HL-60/S4 treated with retinoic acid at 250 ng/mL for 4 days and 3 days (cell line): ENCODE data around the gene SPTBN4.
"Not testable (repeated sequence)": the region's sequence is repeated elsewhere in the genome, so short reads cannot be mapped to it uniquely, and the experiment has no call there.

ENCODE experiments used
- in situ Hi-C: fragments of 300-500 bp; cut with MboI; formaldehyde crosslinking; loops from 2 replicates; pipeline ENCODE4 v1.7.0; 2022; ENCODE audit warnings: low sequenced_read_pairs

SPTBN4 gene

DNA sequence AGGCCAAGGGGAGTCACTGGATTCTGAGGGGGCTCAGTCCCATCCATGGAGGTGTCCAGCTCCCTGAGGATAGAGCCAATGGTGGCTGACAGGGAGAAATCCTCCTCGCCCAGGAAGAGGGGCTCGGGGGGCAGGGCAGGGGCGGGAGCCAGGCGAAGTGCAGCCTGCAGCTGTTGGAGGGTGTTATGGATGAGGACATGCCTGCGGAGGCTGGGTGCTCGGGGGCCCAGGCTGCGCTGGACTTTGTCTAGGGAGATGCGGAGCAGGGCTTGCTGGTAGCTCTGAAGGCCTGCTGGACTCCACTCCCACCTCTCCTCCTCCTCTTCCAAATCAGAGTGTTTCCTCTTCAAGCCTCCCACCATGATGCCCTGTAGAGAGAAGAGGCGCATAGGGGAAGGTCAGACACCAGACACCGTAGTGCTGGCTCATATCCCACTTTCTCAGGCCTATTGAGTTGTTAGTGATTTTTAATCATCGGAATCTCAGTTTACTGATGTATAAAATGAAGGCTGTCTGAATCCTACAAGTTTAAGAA lies 25.0 kb upstream of the SPTBN4 start:
- in situ Hi-C loops: no loop called here

DNA sequence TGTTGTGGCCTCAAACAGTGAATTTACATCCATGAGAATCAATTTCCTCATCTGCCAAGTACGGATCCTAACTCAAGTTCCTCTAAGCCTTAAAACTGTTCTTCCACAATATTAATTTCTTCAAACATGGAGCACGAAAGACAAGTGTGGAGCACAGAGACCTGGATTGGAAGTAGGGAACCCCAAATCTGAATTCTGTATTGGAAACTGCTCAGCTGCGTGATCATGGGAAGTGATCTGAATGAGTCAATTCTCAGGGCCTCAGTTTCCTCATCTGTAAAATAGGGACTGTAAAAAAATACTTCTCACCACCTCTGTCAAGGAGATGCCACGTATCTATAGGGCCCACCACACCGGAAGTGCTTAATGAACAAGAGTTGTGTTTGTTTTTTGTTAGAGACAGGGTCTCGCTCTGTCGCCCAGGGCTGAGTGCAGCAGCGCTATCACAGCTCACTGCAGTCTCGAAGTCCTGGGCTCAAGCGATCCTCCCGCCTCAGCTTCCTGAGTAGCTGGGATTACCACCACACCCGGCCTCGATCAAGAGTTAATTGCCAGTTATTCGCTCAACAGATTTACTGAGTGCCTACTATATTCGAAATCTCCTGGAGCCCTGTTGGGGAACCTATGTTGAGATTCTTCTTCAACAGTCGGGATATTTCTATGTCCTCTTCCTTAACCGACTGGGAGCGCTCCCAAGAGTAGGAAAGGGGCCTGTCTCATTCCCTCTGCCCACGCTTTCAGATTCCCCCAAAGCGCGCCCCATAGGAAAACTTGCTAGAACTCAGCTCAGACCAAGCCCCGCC lies 24.3 kb upstream of the SPTBN4 start:
- in situ Hi-C loops: no loop called here

DNA sequence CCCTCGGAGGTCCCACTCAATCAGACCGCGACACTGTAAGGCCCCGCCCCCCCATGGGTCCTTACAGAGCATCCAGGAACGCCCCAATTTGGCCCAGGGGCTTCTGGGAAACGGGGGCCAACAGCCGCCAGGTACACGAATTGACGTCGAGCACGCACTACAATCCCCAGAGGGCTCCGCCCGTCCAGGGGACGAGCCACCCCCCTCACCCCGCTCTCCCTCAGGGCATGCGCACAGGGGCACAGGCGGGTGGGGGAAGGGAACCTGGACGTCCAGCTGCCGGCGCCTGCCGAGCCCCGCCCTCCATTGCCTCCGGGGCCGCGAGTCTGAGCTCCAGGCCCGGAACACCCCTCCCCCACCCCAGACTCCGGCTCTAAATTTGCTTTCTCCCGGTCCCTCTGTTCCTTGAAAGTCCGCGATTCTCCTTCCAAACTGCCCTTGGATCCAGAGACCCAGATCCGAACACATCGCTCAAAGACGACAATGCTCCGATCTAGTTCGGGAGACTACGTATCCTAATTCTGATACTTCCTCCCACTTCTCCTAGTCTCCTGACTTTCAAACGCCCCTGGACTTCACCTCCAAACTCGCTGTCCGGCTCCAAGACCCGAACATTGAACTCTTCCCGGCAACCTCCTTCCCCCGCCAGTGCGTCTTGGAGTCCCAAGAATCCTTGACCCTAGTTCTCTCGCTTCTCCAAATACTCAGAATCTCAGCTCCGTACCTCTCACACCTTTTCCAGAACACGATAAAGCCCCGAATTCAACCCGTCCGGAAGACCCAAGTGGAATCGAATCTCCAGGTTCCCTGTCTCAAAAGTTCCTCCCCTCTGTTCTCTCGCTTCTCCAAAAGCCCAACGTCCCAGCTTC lies 23.4 kb upstream of the SPTBN4 start:
- in situ Hi-C loops: no loop called here

DNA sequence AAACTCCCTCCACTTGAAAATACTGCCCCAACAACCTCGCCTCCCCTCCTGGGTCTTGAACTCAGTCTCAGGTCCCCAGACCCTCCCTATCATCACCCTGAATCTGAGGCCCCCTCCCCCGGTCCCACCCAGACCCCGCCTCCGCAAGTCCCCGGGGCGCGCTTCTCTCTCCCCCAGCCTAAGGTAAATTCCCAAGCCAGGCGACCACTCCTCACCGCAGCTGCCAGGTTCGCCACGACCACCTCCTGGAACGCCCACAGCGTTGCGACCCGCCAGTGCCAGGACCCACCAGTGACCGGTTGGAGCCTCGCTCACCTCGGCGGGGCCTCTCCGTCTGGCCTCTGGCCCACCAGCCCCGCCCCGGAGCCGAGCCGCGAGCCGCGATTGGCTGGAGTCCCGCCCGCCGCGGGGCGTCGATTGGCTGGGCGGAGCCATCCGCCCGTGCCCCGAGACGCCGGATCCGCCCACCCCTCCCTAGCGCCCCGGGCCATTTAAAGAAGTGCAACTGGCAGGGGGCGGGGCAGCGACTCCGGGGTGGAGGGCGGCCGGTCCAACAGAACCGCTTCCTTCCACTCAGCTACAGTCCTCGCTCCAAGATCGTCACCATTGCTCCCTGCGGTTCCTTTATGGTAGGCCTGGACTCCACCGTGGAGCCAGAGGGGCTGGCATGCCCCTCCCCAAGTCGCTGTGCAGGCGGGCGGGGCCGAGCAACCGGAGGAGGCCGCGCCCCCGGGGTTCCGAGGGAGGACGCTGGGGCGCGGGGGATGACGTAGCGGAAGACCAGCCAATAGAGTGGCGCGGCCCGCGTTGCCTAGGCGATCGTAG lies 22.6 kb upstream of the SPTBN4 start, which contains the start of gene SERTAD3:
Gene SERTAD3 (minus strand): TSS at position 336 of the 825 bp plus-strand sequence. CDS start 2,255 bp downstream, outside the sequence.
- in situ Hi-C loops: no loop called here

DNA sequence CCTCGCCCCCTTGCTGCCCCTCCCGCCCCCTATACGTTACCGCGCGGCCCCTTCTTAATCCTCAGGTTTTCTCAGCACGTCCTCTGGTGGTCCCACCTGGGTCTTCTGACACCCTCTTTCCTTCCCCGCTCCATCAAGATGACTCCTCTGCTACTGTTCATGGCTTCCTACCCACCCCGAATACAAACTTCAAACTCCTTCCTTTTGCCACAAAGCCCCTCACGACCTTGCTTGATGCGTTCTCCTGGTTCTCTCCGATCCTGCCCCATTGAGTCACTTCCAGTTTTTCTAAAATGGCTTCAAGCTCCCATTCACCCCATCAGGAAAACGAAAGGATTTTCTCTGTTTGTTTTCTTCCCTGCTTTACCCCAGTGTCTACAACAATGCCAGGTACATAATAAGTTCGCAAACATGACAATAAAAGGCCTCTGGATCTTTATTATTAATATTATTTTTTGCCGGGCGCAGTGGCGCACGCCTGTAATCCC lies 21.9 kb upstream of the SPTBN4 start:
- in situ Hi-C loops: no loop called here

DNA sequence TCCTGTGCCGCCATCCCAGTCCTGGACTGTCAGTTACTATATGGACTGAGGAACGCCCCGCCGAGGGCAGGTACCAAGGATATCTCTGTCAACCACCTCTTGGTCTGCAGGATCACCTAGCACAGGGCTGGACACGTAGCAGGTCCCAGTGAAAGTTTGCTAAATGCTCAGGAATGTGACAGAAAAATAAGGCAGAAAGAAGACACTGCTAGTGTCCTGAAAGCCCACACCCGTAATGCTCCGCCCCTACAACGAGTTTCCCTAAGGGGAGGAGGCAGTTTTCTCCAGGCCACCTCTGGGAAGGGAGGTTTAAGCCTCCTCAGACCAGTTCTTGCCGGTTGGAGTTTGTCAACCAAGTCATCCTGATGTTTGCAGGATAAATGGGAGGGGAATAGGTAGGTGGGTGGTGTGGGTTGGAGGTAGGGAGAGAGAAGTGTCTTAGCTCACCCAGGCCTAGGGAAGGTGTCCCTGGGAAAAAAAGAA lies 21.0 kb upstream of the SPTBN4 start:
- in situ Hi-C loops: no loop called here

DNA sequence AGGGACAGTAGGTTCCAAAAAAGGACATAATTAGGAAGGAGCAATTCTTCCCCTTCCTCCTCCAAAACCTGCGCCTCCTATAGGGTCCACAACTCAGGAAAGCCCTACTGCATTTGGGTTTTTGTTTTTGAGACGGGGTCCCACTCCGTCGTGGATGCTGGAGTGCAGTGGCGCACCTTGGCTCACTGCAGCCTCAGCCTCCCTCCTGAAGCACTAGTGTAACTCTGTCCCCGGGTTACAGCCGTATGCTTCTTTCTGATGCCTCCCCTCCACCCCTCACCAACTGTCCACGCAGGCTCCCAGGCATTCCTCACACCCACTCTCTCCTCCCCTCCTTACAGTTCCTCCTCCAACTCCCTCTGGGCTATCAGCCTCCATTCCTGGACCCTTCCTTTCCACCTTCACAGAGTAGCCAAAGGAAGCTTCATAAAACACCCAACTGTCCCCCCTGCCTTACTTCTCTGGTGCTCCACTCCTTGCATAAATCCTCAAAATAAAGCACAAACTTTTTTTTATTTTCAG lies 20.5 kb upstream of the SPTBN4 start:
- in situ Hi-C loops: no loop called here

DNA sequence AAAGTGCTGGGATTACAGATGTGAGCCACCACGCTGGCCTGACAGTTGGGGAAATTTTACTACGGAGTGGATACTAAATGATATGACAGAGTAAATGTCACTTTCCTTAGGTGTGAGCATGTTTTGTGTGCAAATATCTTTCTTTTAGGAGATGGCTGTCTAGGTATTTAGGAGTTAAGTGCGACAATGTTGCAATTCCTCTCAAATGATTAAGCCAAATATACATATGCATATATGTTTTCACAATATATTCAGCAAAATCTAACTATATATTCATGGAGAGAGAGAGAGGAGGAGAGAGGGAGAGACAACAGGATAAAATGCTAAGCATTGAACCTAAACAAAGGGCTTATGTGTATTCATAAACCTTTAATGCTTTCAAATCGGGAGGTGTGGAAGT lies 17.3 kb upstream of the SPTBN4 start:
- in situ Hi-C loops: no loop called here

DNA sequence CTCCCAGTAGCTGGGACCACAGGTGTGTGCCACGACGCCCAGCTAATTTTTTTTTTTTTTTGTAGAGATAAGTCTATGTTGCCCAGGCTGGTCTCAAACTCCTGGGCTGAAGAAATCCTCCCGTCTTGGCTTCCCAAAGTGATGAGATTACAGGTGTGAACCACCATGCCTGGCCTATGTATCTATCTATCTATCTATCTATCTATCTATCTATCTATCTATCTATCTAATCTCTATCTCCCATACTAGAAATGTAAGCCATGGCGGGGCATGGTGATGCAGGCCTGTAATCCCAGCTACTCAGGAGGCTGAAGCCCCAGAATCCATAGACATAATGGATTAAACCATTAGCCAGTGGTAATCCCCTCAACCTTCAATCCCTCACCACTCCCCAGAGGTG lies 16.1 kb upstream of the SPTBN4 start:
- in situ Hi-C loops: no loop called here

DNA sequence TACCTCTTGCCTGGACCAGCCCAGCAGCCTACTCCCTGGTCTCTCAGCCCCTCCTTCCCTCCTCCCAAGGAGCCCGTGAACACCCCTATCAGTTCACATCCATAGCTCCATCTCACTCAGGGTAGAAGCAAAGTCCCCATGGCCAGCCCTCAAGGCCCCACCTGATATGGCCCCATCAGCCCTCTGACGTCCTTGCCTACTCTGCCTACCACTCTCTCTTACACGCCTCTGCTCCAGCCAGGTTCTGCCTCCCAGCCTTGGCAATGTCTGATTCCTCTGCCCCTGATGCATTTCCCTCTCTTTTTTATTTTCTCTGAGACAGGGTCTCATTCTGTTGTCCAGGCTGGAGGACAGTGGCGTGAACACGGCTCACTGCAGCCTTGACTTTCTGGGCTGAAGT lies 14.8 kb upstream of the SPTBN4 start:
- in situ Hi-C loops: no loop called here

DNA sequence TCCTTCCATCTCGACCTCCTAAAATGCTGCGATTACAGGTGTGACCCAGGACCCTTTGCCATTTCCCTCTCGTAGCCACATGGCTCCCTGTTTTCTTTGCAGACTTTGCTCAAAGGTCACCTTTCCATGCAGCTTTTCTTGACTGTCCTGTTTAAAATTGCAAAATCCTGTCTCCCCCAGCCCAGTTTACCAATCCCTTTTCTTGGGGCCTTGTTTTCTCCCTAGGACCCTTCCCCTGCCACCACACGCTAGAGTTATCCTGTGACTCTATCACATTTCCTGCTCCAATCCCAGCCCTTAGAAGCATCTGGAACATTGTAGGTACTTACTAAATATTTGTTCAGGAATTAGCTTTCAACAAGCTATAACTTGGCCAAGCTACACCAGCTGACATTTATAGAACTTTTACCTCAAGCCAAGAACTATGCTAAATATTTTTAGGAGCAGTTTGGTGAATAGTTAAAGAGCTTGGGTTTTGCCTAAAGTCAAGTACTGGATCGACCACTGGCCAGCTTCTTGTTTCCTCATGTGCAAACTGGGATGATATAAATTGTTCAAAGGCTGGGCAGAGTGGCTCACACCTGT lies 13.6 kb upstream of the SPTBN4 start:
- in situ Hi-C loops: no loop called here

DNA sequence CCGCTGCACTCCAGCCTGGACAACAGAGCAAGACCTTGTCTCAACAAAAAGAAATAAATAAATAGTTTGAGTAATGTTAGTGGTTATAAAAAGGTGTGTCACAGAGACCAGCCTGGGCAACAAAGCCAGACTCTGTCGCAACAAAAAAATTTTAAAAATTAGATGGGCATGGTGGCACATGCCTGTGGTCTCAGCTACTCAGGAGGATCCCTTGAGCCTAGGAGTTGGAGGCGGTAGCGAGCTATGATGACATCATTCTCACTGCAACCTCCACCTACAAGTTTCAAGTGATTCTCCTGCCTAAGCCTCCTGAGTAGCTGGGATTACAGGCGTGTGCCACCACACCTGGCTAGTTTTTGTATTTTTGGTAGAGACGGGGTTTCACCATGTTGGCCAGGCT lies 12.9 kb upstream of the SPTBN4 start:
- in situ Hi-C loops: not testable (repeated sequence)

DNA sequence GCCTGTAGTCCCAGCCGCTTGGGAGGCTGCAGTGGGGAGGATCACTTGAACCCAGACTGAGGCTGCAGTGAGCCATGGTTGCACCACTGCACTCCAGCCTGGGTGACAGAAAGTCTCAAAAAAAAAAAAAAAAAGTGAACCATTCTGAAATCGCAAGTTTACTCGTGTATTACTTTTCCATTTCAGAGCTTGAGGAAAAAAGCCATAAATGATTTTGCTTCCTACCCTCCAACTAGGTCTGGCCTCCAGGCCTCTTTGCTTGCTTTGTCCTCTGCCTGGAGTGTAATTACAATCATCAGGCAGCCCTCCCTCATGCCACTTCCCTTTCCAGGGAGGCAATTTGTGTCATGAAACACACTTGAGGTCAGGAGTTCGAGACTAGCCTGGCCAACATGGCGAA lies 9.8 kb upstream of the SPTBN4 start:
- in situ Hi-C loops: no loop called here

DNA sequence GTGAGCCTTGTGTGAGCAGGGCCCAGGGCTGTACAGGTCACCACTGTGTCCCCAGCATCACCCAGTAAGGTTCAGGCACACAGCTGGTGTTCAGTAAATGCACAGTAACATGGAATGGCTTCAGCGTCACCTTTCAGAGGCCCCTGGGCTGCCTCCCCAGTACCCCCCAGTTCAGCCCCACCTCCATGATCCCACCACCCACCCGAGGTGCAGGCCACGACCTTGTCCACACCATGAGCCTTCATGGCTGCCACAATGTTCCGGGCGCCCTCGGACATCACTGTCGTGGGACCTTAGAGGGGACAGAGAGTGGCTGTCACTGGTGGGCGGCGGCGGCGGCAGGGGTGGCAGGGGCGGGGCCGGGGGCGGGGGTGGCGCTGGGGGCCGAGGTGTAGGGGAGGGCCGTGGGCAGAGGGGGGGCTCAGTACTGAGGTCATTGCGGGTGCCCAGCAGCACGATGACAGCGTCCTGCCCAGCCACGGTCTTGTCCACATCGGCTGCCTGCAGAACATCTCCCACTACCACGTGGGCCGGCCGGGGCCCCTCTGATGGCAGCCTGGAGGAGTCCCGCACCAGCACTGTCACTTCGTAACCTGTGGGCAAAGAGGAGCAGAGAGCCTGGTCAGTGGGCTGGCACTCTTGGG lies 8.7 kb upstream of the SPTBN4 start:
- in situ Hi-C loops: no loop called here

DNA sequence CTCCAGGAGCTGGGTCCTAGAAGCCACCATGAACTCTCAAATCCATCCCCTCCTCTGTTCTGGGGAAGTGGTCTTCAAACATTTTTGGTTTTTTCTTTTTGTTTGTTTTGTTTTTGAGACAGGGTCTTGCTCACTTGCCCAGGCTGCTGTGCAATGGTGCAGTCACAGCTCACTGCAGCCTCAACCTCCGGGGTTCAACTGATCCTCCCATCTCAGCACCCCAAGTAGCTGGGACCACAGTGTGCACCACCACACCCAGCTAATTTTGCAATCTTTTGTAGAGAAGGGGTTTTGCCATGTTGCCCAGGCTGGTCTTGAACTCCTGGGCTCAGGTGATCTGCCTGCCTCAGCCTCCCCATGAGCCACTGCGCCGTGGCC lies 8.2 kb upstream of the SPTBN4 start:
- in situ Hi-C loops: no loop called here

DNA sequence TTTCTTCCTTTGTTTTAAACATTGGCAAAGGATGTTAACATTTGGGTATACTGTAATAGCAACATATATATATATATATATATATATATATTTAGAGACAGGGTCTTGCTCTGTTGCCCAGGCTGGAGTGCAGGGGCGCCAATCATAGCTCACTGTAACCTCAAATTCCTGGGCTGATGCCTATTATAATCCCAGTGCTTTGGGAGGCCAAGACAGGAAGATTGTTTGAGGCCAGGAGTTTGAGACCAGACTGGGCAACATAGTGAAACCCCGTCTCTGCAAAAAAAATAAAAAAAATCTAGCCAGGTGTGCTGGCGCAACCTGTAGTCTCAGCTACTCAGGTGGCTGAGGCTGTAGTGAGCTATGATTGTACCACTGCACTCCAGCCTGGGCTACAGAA lies 6.6 kb upstream of the SPTBN4 start:
- in situ Hi-C loops: no loop called here

DNA sequence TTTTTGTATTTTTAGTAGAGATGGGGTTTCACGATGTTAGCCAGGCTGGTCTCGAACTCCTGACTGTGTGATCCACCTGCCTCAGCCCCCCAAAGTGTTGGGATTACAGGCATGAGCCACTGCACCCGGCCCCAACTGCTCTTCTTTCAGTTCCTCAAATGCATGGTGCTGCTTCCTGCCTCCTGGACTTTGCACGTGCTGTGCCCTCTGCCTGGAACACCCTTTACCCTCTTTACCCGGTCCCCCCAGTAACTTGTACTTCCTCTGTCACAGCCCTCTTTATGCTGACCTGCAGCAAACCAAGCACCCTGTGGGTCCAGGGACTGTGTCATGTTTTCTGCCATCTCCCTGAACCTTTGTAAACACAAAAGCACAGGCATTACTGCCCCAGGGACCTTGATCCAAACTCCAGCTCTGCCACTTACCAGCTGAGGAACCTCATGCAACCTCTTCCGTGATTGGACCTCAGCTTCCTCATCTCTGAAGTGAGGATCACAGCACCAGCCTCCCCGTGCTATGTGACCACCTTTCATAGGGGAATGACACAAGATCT lies 5.1 kb upstream of the SPTBN4 start:
- in situ Hi-C loops: no loop called here

DNA sequence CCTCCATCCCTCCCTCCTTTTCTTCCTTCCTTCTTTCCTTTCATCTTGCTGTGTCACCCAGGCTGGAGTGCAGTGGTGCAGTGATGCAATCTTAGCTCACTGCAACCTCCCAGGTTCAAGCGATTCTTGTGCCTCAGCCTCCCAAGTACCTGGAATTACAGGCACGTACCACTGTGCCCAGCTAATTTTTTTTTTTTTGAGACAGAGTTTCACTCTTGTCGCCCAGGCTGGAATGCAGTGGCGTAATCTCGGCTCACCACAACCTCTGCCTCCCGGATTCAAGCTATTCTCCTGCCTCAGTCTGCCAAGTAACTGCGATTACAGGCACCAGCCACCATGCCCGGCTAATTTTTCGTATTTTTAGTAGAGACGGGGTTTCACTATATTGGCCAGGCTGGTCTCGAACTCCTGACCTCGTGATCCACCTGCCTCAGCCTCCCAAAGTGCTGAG lies 3.2 kb upstream of the SPTBN4 start:
- in situ Hi-C loops: not testable (repeated sequence)
